ENCODE measurements around the gene GPR137.
"Not testable (repeated sequence)": the region's sequence is repeated elsewhere in the genome, so short reads cannot be mapped to it uniquely, and the experiment has no call there.

GPR137 gene

DNA sequence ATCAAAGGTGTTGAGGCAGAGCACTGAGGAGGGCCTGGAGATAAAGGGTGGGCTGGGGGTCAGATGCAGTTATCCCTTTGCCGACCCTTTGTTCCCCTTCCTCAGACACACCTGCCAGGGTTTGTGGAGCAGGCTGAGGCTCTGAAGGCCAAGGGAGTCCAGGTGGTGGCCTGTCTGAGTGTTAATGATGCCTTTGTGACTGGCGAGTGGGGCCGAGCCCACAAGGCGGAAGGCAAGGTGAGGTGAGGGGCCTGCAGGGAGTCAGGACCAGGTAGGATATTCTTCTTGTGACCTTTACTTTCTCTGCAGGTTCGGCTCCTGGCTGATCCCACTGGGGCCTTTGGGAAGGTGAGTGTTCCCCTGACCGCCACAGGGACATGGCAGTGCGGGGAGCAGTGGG lies 34.9 kb downstream of the GPR137 start:
- TF ChIP-seq POLR2A (IDR thresholded peaks at IDR 0.05; ENCODE audit: extremely low read depth, insufficient read length) = no peak
- TF ChIP-seq, protein P1, sequence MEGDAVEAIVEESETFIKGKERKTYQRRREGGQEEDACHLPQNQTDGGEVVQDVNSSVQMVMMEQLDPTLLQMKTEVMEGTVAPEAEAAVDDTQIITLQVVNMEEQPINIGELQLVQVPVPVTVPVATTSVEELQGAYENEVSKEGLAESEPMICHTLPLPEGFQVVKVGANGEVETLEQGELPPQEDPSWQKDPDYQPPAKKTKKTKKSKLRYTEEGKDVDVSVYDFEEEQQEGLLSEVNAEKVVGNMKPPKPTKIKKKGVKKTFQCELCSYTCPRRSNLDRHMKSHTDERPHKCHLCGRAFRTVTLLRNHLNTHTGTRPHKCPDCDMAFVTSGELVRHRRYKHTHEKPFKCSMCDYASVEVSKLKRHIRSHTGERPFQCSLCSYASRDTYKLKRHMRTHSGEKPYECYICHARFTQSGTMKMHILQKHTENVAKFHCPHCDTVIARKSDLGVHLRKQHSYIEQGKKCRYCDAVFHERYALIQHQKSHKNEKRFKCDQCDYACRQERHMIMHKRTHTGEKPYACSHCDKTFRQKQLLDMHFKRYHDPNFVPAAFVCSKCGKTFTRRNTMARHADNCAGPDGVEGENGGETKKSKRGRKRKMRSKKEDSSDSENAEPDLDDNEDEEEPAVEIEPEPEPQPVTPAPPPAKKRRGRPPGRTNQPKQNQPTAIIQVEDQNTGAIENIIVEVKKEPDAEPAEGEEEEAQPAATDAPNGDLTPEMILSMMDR (IDR thresholded peaks at IDR 0.05; ENCODE audit: low read depth, low read length) = no peak
- TF ChIP-seq MYC (IDR thresholded peaks at IDR 0.05; ENCODE audit: low read depth, low read length) = no peak
- no peak overlapping the region for H3K4me3 ChIP-seq (ENCODE audit: low read depth, low read length)
- DNase-seq (ENCODE audit: low read depth) = no peak

DNA sequence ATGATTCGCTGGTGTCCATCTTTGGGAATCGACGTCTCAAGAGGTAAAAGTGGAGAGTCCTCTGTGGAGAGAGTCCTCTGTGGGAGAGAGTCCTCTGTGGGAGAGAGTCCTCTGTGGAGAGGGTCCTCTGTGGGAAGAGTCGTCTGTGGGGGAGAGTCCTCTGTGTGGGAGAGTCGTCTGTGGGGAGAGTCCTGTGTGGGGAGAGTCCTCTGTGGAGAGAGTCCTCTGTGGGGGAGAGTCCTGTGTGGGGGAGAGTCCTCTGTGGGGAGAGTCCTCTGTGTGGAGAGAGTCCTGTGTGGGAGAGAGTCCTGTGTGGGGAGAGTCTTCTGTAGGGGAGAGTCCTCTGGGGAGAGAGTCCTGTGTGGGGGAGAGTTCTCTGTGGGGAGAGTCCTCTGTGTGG lies 35.4 kb downstream of the GPR137 start:
- TF ChIP-seq MYC (IDR thresholded peaks at IDR 0.05; ENCODE audit: low read depth, low read length) (no peak), POLR2A (IDR thresholded peaks at IDR 0.05; ENCODE audit: extremely low read depth, insufficient read length) (no peak)
- TF ChIP-seq, protein P2, sequence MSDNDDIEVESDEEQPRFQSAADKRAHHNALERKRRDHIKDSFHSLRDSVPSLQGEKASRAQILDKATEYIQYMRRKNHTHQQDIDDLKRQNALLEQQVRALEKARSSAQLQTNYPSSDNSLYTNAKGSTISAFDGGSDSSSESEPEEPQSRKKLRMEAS (IDR thresholded peaks at IDR 0.05; ENCODE audit: low read depth, low read length) = no peak
- TF ChIP-seq, protein P1 (IDR thresholded peaks at IDR 0.05; ENCODE audit: low read depth, low read length) = no peak
- DNase-seq (ENCODE audit: low read depth) = no peak
- no peak overlapping the region for H3K4me3 ChIP-seq (ENCODE audit: low read depth, low read length)

DNA sequence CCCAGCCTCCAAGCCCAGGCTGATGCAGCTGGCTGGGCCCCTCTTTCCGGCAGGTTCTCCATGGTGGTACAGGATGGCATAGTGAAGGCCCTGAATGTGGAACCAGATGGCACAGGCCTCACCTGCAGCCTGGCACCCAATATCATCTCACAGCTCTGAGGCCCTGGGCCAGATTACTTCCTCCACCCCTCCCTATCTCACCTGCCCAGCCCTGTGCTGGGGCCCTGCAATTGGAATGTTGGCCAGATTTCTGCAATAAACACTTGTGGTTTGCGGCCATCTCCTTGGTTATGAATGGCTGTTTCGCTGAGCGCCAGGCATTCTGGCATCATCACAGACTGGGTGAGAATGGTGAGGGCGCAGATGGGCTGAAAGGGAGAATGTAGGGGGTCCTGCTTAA lies 35.9 kb downstream of the GPR137 start:
- TF ChIP-seq MYC (IDR thresholded peaks at IDR 0.05; ENCODE audit: low read depth, low read length) (no peak), POLR2A (IDR thresholded peaks at IDR 0.05; ENCODE audit: extremely low read depth, insufficient read length) (no peak)
- TF ChIP-seq, protein P1 (IDR thresholded peaks at IDR 0.05; ENCODE audit: low read depth, low read length) = no peak
- no peak for DNase-seq (ENCODE audit: low read depth)

DNA sequence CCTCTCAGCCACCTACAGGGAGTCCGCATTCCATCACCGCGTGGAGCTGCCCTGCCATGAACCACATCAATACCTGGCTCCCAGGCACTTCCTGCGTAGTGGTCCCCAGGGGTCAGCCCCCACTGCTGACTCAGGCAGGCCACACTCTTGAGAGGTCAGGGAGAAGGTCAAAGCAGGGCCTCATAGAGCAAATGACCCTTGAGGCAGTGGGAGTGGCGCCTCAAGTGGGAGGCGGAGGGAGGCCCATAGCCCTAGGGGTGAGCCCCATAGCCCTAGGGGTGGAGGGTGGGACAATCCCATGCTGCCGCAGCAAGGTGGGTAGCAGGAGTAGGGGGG lies 37.2 kb downstream of the GPR137 start:
- H3K4me3 ChIP-seq (ENCODE audit: low read depth, low read length) = no peak overlapping the region
- no peak for DNase-seq (ENCODE audit: low read depth)
- TF ChIP-seq, protein P2 (IDR thresholded peaks at IDR 0.05; ENCODE audit: low read depth, low read length) = no peak
- TF ChIP-seq, protein P1 (IDR thresholded peaks at IDR 0.05; ENCODE audit: low read depth, low read length) = no peak
- TF ChIP-seq MYC (IDR thresholded peaks at IDR 0.05; ENCODE audit: low read depth, low read length) (no peak), POLR2A (IDR thresholded peaks at IDR 0.05; ENCODE audit: extremely low read depth, insufficient read length) (no peak)

More for the DNA sequence above, 35.9 kb downstream of the GPR137 start:
- no peak overlapping the region for H3K4me3 ChIP-seq (ENCODE audit: low read depth, low read length)

DNA sequence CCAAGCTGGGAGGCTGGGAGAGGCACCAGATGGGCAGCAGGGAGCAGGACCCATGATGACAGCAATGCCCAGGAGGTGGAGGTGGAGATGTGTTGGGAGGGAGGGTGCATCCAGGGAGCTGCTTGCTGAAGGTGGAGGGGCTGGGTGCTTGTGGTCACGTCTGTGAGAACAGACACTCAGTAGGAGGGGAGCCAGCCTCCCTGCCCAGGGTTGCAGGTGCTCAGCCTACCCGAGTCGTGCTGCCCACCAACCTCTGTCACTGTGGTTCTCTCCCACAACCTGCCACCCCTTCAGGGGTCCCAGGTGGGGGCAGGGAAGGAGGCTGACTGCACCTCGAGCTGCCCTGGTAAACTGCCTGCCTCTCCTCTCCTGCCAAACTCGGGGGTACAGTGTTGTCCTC lies 37.7 kb downstream of the GPR137 start:
- DNase-seq (ENCODE audit: low read depth) = no peak
- H3K4me3 ChIP-seq (ENCODE audit: low read depth, low read length) = no peak overlapping the region
- TF ChIP-seq, protein P2 (IDR thresholded peaks at IDR 0.05; ENCODE audit: low read depth, low read length) = no peak

DNA sequence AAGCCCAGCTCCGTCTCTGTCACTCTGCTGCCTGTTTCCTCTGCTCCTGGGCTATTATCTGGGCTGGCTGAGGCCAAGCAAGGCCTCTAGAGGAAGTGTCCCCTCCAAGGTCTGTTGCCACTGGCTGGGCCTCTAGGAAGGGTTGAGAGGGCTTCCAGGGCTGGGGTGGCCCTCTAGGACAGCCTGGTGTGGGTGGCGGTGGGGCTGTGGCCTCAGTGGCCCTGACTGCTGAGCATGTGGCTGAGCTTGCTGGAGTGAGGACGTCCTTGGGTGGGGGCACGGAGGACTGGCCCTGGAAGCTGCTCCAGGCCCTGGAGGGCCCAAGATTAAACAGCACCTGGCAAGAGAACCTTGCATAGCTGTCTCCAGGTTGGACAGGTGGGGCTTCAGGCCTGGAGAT lies 38.3 kb downstream of the GPR137 start:
- H3K4me3 ChIP-seq (ENCODE audit: low read depth, low read length); DNase-seq (ENCODE audit: low read depth): not testable (repeated sequence)

DNA sequence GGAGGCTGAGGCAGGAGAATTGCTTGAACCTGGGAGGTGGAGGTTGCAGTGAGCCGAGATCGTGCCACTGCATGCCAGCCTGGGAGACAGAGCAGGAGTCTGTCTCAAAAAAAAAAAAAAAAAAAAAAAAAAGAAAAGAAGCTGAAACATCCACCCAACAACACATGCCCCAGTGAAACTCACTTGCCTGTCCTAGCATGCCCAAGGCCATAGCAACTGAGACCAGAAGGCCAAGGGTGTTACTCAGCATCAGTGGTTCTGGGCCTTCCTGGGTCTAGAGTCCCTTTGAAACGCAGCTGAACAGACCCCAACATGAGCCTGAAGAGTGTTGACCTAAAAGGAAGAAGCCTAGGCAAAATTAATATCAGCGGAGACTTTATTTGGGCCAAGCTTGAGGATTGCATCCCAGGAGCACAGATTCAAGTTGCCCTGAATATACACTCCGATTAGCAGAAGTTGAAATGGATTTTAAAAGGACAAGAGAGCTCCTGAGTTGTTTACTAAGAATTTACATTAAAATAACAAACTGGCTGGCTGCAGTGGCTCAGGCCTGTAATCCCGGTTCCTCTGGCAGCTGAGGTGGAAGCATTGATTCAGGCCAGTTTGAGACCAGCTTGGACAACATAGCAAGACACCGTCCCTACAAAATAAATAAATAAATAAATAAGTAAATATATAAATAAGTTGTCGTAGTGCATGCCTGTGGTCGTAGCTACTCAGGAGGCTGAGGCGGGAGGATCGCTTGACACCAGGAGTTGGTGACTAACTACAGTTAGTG lies 39.2 kb downstream of the GPR137 start:
- TF ChIP-seq, protein P1 (IDR thresholded peaks at IDR 0.05; ENCODE audit: low read depth, low read length) = no peak
- TF ChIP-seq POLR2A (IDR thresholded peaks at IDR 0.05; ENCODE audit: extremely low read depth, insufficient read length) (no peak), MYC (IDR thresholded peaks at IDR 0.05; ENCODE audit: low read depth, low read length) (no peak)
- TF ChIP-seq, protein P2 (IDR thresholded peaks at IDR 0.05; ENCODE audit: low read depth, low read length) = no peak
- H3K4me3 ChIP-seq (ENCODE audit: low read depth, low read length) = no peak overlapping the region
- DNase-seq (ENCODE audit: low read depth) = no peak

Data from NB4 (cell line).